ENCODE data around the gene ABCC4.

DNA sequence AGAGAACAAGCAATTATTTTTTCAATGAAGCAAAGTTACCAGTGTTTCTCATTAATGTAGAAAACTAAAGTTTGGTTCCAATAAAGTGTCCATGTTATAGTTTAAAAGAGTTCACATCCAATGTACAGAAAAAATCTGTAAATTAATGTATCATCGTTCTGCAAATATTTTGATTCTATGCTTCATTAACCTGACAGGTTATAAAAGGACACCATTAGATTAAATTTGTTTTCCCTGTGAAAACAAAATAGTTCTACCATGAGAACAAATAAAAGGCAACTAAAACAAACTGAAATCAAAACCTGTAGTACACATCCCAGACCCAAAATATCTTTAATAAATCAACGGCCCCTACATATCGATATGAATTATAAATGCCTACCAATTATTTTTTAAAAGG lies 85.1 kb downstream of the ABCC4 start:
- TF ChIP-seq, protein P1, sequence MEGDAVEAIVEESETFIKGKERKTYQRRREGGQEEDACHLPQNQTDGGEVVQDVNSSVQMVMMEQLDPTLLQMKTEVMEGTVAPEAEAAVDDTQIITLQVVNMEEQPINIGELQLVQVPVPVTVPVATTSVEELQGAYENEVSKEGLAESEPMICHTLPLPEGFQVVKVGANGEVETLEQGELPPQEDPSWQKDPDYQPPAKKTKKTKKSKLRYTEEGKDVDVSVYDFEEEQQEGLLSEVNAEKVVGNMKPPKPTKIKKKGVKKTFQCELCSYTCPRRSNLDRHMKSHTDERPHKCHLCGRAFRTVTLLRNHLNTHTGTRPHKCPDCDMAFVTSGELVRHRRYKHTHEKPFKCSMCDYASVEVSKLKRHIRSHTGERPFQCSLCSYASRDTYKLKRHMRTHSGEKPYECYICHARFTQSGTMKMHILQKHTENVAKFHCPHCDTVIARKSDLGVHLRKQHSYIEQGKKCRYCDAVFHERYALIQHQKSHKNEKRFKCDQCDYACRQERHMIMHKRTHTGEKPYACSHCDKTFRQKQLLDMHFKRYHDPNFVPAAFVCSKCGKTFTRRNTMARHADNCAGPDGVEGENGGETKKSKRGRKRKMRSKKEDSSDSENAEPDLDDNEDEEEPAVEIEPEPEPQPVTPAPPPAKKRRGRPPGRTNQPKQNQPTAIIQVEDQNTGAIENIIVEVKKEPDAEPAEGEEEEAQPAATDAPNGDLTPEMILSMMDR (IDR thresholded peaks at IDR 0.05; ENCODE audit: low read depth, low read length, missing input control), result no peak
- TF ChIP-seq GABPA (IDR thresholded peaks at IDR 0.05 in 1 of 2, conservative IDR thresholded peaks at IDR 0.05 in 1 of 2), result no peak
- TF ChIP-seq, protein P2, sequence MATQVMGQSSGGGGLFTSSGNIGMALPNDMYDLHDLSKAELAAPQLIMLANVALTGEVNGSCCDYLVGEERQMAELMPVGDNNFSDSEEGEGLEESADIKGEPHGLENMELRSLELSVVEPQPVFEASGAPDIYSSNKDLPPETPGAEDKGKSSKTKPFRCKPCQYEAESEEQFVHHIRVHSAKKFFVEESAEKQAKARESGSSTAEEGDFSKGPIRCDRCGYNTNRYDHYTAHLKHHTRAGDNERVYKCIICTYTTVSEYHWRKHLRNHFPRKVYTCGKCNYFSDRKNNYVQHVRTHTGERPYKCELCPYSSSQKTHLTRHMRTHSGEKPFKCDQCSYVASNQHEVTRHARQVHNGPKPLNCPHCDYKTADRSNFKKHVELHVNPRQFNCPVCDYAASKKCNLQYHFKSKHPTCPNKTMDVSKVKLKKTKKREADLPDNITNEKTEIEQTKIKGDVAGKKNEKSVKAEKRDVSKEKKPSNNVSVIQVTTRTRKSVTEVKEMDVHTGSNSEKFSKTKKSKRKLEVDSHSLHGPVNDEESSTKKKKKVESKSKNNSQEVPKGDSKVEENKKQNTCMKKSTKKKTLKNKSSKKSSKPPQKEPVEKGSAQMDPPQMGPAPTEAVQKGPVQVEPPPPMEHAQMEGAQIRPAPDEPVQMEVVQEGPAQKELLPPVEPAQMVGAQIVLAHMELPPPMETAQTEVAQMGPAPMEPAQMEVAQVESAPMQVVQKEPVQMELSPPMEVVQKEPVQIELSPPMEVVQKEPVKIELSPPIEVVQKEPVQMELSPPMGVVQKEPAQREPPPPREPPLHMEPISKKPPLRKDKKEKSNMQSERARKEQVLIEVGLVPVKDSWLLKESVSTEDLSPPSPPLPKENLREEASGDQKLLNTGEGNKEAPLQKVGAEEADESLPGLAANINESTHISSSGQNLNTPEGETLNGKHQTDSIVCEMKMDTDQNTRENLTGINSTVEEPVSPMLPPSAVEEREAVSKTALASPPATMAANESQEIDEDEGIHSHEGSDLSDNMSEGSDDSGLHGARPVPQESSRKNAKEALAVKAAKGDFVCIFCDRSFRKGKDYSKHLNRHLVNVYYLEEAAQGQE (IDR thresholded peaks at IDR 0.05), result no peak
- TF ChIP-seq, protein P3, sequence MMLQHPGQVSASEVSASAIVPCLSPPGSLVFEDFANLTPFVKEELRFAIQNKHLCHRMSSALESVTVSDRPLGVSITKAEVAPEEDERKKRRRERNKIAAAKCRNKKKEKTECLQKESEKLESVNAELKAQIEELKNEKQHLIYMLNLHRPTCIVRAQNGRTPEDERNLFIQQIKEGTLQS (IDR thresholded peaks at IDR 0.05), result no peak
- no peak for TF ChIP-seq RAD21 (IDR thresholded peaks at IDR 0.05)
- no peak for TF ChIP-seq TAF1 (conservative IDR thresholded peaks at IDR 0.05)
- TF ChIP-seq EGR1 (IDR thresholded peaks at IDR 0.05; ENCODE audit: low read depth in 2 of 2), result no peak
- no peak for TF ChIP-seq SP1 (IDR thresholded peaks at IDR 0.05)
